LNCaP clone FGC (cell line): ENCODE measurements around the gene FREM1.

Experiments
- DNase-seq: peaks from one replicate; pipeline ENCODE4 v3.0.0-alpha.2; 2011; ENCODE audit warnings: low read depth
- H3K4me3 ChIP-seq: 2 replicates; pipeline ENCODE4 v1.5.1; 2011; ENCODE audit warnings: mild to moderate bottlenecking, low read depth, low read length, control low read depth
- CTCF ChIP-seq: IDR thresholded peaks from 2 replicates; pipeline ENCODE4 v1.5.1; 2012; ENCODE audit warnings: mild to moderate bottlenecking; ENCODE audit not compliant: control insufficient read depth, insufficient read depth; ENCODE audit errors: extremely low read depth

The FREM1 gene

GRCh38 chr9:14870090-14870489, 40.1 kb downstream of the FREM1 start:
- no peak for TF ChIP-seq CTCF
- H3K4me3 ChIP-seq = no peak overlapping the region
- no peak for DNase-seq

- TF ChIP-seq CTCF = no peak
- no peak overlapping the region for H3K4me3 ChIP-seq
- no peak for DNase-seq
These were observed 40.6 kb downstream of the FREM1 start for GRCh38 chr9:14869671-14870070.

GRCh38 chr9:14868772-14869583, 41.2 kb downstream of the FREM1 start:
- H3K4me3 ChIP-seq = no peak overlapping the region
- TF ChIP-seq CTCF = no peak

GRCh38 chr9:14868418-14868771, 41.8 kb downstream of the FREM1 start:
- no peak for TF ChIP-seq CTCF
- DNase-seq = no peak
- H3K4me3 ChIP-seq = no peak overlapping the region

More at GRCh38 chr9:14868772-14869583, 41.2 kb downstream of the FREM1 start:
- no peak for DNase-seq

GRCh38 chr9:14866200-14866749, 44.0 kb downstream of the FREM1 start:
- no peak for TF ChIP-seq CTCF

GRCh38 chr9:14864309-14864708, 45.9 kb downstream of the FREM1 start:
- H3K4me3 ChIP-seq = no peak overlapping the region
- no peak for TF ChIP-seq CTCF
- DNase-seq = no peak

More at GRCh38 chr9:14866200-14866749, 44.0 kb downstream of the FREM1 start:
- no peak for DNase-seq
- no peak overlapping the region for H3K4me3 ChIP-seq

- no peak overlapping the region for H3K4me3 ChIP-seq
- TF ChIP-seq CTCF = no peak
- no peak for DNase-seq
These were observed 46.8 kb downstream of the FREM1 start for GRCh38 chr9:14863402-14863801.
